ENCODE results near the gene CXCR3. TPM values are rescaled to one million over a fixed set of nuclear protein-coding genes. Genes with fewer than 3 reads are reported as not detected.
"Not testable (repeated sequence)": the region's sequence is repeated elsewhere in the genome, so short reads cannot be mapped to it uniquely, and the experiment has no call there.

The CXCR3 gene
- total RNA-seq, 1 experiment from 2014 or later = not detected

DNA sequence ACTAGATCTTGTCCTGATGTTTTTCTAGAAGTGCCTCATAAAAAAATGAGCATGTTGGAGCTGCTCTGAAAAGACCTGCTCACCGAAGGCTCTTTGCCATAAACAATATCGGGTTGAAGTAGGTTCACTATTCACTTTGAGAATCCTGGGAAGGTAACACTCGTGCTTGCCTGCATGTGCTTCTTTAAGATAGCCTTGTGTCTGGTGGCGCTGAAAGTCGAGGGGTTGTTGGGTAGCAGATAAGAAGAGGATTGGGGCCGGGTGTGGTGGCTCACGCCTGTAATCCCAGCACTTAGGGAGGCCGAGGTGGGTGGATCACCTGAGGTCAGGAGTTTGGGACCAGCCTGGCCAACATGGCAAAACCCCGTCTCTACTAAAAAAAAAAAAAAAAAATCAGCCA, 6.6 kb downstream of the CXCR3 start:
- not testable (repeated sequence) for DNase-seq (ENCODE audit: low read depth)

DNA sequence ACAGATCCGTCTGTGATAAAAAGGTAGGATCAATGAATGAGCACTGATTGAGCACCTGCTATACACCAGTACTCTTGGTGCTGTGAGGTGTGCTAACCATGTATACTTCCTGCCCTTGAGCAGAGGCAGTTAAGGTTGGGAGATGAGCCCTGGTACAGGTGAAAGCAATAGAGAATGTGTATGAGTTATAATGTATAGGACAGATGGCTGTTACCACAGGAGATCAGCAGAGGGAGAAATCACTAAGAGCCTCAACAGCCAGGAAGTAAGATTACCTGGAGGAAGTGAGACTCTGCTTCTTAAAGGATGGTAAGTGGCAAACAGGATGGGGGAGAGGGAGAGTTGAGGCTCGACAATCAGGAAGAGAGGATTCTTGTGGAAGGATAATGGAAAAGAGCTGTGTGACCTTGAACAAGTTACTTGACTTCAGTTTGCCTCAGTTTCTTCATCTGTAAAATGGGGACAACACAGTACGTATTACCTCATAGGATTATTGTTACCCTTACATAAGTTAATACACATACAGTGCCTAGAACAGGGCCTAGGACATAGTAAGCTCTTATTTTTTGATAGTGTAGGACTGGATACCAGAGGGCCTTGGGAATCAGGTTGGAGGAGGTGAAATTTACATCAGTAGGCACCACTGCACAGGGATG, 9.1 kb downstream of the CXCR3 start:
- no peak for DNase-seq (ENCODE audit: low read depth)

- no peak for DNase-seq (ENCODE audit: low read depth)
Measured at GRCh38 chrX:71607488-71607887, 10.8 kb downstream of the CXCR3 start.

- DNase-seq (ENCODE audit: low read depth) = no peak
Measured at GRCh38 chrX:71606536-71607216, 11.6 kb downstream of the CXCR3 start.

- no peak for DNase-seq (ENCODE audit: low read depth)
Measured at GRCh38 chrX:71604796-71605568, 13.3 kb downstream of the CXCR3 start.

DNA sequence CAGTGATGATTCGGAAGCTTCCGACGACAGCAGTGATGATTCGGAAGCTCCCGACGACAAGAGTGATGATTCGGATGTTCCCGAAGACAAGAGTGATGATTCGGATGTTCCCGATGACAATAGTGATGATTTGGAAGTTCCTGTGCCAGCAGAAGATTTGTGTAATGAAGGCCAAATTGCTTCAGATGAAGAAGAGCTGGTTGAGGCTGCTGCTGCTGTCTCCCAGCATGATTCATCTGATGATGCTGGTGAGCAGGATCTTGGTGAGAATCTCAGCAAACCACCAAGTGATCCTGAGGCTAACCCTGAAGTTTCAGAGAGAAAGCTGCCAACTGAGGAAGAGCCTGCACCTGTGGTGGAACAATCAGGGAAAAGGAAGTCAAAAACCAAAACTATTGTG, 14.2 kb downstream of the CXCR3 start:
- DNase-seq (ENCODE audit: low read depth) = no peak

DNA sequence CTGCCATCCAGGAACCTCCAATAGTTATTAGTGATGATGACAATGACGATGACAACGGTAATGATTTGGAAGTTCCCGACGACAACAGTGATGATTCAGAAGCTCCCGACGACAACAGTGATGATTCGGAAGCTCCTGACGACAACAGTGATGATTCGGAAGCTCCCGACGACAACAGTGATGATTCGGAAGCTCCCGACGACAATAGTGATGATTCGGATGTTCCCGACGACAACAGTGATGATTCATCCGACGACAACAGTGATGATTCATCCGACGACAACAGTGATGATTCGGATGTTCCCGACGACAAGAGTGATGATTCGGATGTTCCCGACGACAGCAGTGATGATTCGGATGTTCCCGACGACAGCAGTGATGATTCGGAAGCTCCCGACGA, 14.7 kb downstream of the CXCR3 start:
- DNase-seq (ENCODE audit: low read depth) = no peak

GRCh38 chrX:71599965-71600364, 18.3 kb downstream of the CXCR3 start:
- no peak for DNase-seq (ENCODE audit: low read depth)

DNA sequence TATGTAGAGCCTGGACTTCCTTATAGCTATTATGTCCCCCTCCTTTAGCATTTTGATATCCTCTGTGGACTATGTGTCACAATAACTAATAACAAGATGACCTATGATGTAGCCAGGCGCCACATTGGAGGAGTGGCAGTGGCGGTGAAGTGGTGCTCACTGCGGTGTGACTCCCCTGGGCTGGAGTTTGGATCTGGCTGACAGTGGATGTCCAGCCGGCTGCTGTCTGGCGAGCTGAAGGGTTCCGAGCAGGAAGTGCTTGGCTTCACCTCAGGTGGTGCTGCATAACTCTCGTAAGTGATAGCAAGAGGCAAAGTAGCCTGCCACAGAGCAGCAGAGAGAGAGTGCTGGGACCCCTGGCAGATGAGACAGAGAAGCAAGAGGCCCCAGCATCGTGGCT, 25.1 kb downstream of the CXCR3 start:
- DNase-seq (ENCODE audit: low read depth) = not testable (repeated sequence)

DNA sequence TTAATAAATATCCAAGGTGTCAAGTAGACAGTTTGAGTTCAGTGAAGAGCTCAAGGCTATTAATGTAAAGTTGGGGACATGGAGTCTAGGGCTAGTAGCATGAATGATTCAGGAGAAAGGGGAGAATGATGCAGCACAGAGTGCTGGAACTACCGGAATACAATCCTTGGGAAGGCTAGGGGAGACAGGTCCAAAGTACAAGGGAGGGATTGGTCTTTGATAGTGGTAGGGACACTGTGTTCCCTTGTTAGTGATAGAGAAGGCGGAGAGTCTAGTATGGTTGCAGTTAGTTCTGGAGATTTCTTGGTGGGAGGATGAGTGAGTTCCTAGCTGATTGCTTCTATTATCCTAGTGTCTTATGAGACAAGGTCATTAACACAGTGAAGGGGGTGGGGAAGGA, 31.4 kb downstream of the CXCR3 start:
- DNase-seq (ENCODE audit: low read depth) = no peak

- DNase-seq (ENCODE audit: low read depth) = no peak
Measured at GRCh38 chrX:71581210-71581609, 37.1 kb downstream of the CXCR3 start.

- no peak for DNase-seq (ENCODE audit: low read depth)
Measured at GRCh38 chrX:71579990-71580380, 38.3 kb downstream of the CXCR3 start.

DNA sequence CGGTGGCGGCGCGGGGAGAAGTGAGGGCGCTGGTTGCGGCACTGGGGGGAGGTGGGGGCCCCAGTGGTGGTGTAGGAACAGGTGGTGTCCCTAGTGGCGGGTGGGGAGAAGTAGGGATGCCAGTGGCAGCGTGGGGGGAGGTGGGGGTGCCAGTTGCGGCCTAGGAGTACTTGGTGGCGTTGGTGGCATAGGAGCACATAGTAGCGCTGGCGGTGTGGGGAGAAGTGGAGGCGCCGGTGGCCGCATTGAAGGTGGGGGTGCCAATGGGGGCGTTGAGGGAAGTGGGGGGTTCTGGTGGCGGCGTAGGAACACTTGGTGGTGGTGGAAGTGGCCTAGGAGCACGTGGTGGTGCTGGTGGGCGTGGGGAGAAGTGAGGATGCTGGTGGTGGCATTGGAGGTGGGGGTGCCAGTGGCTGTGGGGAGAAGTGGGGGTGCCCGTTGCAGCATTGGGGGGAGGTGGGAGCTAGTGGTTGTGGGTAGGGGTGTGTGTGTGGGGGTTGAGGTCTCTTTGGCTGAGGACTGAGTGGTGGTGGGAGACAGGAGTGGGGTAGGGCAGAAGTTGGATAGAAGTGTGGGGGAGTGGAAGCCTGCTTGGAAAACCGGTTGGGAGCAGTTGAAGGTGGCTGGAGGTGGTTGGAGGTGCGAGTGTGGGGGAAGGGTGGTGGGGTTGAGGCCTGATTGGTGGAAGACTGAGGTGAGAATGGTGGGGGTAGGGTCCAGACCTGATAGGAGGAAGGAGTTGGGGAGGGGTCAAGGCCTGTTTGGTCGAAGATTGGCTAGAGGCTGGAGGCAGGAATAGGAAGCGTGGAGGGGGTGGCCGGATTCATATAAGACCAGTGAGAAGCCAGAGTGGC, 38.9 kb downstream of the CXCR3 start:
- DNase-seq (ENCODE audit: low read depth) = no peak

- no peak for DNase-seq (ENCODE audit: low read depth)
Measured at GRCh38 chrX:71578253-71579135, 39.8 kb downstream of the CXCR3 start, which contains the start of gene GCNA. Gene GCNA, plus strand, starts transcription at chrX:71578437. Its CDS starts 2,385 bp downstream, at chrX:71580822.

DNA sequence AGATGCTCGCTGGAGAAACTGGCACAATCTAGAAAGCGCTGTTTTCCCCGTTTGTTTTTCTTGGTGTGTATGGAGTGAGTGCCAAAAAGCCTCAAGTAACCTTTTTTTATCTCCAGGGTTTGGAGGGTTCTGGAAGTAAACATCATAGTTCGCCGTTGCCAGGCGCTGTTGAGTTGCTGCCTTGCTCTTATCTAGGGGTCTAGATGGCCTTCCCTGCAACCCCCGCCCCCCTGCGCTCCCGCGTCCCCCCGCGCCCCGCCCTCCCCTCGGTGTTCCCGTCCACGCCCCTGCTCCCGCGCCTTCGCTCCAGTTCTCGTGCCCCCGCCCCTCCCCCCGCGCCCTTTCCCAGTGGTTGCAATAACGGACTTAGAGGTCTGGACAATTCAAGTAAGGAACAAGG, 40.6 kb downstream of the CXCR3 start:
- no peak for DNase-seq (ENCODE audit: low read depth)

DNA sequence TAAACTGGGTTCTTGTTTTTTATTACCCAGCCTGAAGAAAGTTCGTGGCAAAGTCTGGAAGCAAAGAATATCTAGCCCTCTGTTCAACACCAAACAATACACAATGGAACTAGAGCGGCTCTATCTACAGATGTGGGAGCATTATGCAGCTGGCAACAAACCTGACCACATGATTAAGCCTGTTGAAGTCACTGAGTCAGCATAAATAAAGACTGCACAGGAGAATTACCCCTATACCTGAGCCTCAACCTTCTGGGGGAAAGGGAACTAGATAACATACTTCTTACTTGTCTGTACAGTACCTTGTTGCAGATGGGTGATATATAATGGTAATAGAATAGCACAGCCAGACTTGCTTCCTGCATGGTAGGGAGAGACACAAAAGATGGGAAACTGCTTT, 44.7 kb downstream of the CXCR3 start:
- no peak for DNase-seq (ENCODE audit: low read depth)

DNA sequence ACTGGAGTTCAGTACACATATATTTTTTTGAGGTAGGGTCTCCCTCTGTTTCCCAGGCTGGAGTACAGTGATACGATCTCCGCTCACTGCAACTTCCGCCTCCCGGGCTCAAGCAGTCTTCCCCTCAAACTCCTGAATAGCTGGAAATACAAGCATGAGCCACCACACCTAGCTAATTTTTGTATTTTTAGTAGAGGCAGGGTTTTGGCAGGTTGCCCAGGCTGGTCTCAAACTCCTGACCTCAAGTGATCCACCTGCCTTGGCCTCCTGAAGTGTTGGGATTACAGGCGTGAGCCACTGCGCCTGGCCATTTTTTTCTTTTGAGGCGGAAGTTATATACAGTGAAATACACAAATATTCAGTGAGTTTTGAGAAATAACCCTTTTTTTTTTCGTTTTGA, 46.9 kb downstream of the CXCR3 start:
- not testable (repeated sequence) for DNase-seq (ENCODE audit: low read depth)
